Activated T-helper 2 cell treated with anti-CD3 and anti-CD28 coated beads, Interferon-gamma antibody, Interleukin-2, Interleukin-4, amounts not matched to agents 10 μg/mL and 5 μg/mL and 100 μg/mL, durations not matched to agents 14 hours and 24 hours and 36 hours (primary cell): ENCODE results near the gene PRKD2. TPM values are rescaled to one million over a fixed set of nuclear protein-coding genes. Genes with fewer than 3 reads are reported as not detected.

ENCODE experiments used
- DNase-seq: peaks from one replicate; pipeline ENCODE4 v3.0.0; 2021; ENCODE audit warnings: low spot score
- H3K27ac Mint-ChIP-seq: one replicate; pipeline ENCODE4 v1.8.0; 2021; ENCODE audit warnings: mixed read lengths
- H3K27me3 Mint-ChIP-seq: one replicate; pipeline ENCODE4 v1.8.0; 2021; ENCODE audit warnings: low read depth, mixed read lengths
- H3K36me3 Mint-ChIP-seq: one replicate; pipeline ENCODE4 v1.8.0; 2021; ENCODE audit warnings: low read depth, mixed read lengths
- H3K4me1 Mint-ChIP-seq: one replicate; pipeline ENCODE4 v1.8.0; 2021; ENCODE audit warnings: low read depth, mixed read lengths
- H3K4me3 Mint-ChIP-seq: one replicate; pipeline ENCODE4 v1.8.0; 2021; ENCODE audit warnings: low read depth, mild to moderate bottlenecking, moderate library complexity, mixed read lengths
- H3K9me3 Mint-ChIP-seq: one replicate; pipeline ENCODE4 v1.8.0; 2021; ENCODE audit warnings: mixed read lengths
- intact Hi-C: fragments of 100-400 bp; cut with micrococcal nuclease; formaldehyde crosslinking; loops from one replicate; pipeline ENCODE4 v1.15.1; 2023
- total RNA-seq: library from RNA; stranded (reverse); gene quantifications from 2 replicates; pipeline ENCODE4 v1.2.3, GENCODE V29; 2022

The PRKD2 gene
- total RNA-seq, 1 donor from 2014 or later: 77.9 TPM

GRCh38 chr19:46726971-46727501, 10.1 kb upstream of the PRKD2 start:
- intact Hi-C loops: no loop called here
- DNase-seq: no peak
- H3K4me1 Mint-ChIP-seq: peaks cover 21% of the 10 kb centered on the region
- H3K36me3 Mint-ChIP-seq: peaks cover 69% of the 10 kb centered on the region
- no peak overlapping the region for H3K27ac Mint-ChIP-seq
- H3K27me3 Mint-ChIP-seq: no peaks in the 10 kb centered on the region
- no peak overlapping the region for H3K4me3 Mint-ChIP-seq
- H3K9me3 Mint-ChIP-seq: no peaks in the 10 kb centered on the region

DNA sequence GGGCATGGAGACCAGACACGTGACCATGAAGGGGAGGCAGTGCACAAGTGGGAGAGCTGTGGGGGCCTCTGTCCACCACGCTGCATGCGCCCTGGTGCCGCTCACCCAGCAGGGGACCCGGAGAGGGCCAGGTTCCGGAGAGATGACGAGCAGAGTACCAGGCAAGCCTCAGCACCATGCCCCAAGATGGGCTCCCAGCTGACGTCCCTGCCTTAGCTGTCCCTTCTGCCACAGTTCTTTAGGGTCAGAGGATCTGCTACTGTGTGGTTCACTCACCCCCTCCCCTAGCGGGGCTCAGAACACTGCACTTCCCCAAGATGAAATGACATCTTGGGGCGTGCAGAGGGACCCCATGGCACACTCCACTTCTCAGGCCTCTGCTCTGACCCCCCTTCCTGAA, 9.6 kb upstream of the PRKD2 start:
- Mint-ChIP-seq H3K4me3 (no peak overlapping the region), H3K36me3 (peaks cover 67% of the 10 kb centered on the region), H3K4me1 (peaks cover 17% of the 10 kb centered on the region), H3K9me3 (no peaks in the 10 kb centered on the region), H3K27me3 (no peaks in the 10 kb centered on the region), H3K27ac (no peak overlapping the region)
- intact Hi-C loops: no loop called here
- no peak for DNase-seq

DNA sequence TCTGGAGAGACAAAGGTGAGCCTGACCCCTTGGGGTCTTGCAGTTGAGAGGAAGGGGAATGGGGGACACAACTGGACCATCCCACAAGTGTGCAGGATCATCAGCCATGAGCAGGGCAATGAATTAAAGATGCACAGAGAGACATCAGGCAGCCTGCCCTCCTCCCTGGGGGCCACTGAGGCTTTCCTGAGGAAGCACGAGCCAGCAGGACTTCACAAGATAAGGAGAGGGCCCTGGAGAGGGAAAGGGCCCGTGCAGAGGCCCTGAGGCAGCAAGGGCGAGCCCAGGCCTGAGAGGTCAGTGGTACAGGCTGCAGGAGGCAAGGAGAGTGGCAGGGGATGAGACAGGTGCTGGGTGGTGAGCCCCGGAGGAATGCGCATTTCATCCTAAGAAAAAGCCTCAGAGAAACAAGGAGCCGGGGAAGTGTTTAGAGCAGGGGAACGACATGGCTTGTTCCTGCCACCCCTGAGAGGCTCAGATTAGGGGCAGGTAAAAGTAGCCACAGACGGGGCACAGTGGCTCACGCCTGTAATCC, 9.0 kb upstream of the PRKD2 start:
- Mint-ChIP-seq H3K4me3 (no peak overlapping the region), H3K4me1 (peaks cover 11% of the 10 kb centered on the region), H3K9me3 (no peaks in the 10 kb centered on the region), H3K27me3 (no peaks in the 10 kb centered on the region), H3K36me3 (peaks cover 67% of the 10 kb centered on the region), H3K27ac (no peak overlapping the region)
- no peak for DNase-seq
- intact Hi-C loops: no loop called here

DNA sequence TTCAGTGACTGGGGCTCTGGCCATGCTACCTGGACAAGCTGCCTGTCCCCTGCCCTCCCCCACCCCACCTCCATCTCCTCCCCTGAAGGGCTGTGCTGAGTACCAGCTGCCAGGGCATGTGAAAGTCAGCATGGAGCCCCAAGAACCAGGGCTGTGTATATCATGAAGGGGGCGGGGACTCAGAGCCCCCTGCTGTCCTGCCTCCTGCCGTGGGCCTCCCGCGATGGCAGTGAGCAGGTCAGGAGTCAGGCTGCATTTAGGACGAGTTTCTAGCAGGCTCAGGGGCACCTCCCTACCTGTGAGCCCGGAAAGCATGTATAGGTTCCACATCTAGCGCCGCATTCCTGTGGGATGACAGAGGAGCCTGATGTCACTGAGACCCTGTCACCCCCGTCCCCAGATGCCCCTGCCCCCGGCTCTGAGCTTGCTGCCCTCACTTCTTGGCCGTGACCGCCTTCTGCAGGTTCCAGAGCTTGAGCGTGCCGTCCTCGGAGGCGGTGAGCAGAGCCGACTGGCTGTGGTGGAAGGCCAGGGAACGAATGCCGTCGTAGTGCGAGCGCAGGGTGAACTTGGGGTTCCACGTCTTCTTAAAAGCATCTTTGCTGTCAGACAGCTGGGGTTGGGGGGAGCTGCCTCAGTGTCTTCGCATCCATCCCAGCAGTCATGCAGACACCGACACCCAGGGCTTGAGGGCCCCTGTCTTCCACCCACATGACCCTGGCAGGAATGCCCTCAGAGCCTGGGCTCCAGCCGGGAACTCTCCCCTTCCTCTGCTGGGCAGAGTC, 8.3 kb upstream of the PRKD2 start:
- intact Hi-C loops: no loop called here
- Mint-ChIP-seq H3K27ac (no peak overlapping the region), H3K4me1 (peaks cover 9% of the 10 kb centered on the region), H3K9me3 (no peaks in the 10 kb centered on the region), H3K4me3 (no peak overlapping the region), H3K27me3 (no peaks in the 10 kb centered on the region), H3K36me3 (peaks cover 67% of the 10 kb centered on the region)
- no peak for DNase-seq

DNA sequence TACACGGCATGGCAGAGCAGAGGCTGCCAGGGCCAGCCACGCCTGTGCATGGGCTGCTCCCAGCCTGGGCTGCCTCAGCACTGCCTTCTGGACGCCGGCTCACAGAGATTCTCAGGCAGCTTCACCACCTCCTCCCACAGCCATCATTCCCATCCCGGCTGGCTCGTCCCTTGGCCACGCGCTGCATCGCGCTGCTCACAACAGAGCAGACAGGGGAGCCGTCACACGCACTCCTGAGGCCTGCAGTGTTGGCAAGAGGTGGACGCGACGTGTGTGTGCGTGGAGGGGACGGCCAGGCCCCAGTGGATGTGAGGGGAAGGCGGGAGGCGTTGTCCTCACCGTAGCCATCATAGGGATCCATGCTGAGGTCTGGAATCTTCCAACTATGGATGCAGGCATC, 7.6 kb upstream of the PRKD2 start:
- no peak overlapping the region for H3K4me3 Mint-ChIP-seq
- intact Hi-C loops: no loop called here
- no peaks in the 10 kb centered on the region for H3K27me3 Mint-ChIP-seq
- peaks cover 11% of the 10 kb centered on the region for H3K4me1 Mint-ChIP-seq
- DNase-seq: no peak
- H3K27ac Mint-ChIP-seq: no peak overlapping the region
- H3K36me3 Mint-ChIP-seq: peaks cover 62% of the 10 kb centered on the region
- no peaks in the 10 kb centered on the region for H3K9me3 Mint-ChIP-seq

GRCh38 chr19:46723471-46723870, 6.6 kb upstream of the PRKD2 start:
- intact Hi-C loops: no loop called here
- no peak for DNase-seq
- peaks cover 61% of the 10 kb centered on the region for H3K36me3 Mint-ChIP-seq
- peaks cover 13% of the 10 kb centered on the region for H3K4me1 Mint-ChIP-seq
- H3K27me3 Mint-ChIP-seq: no peaks in the 10 kb centered on the region
- H3K4me3 Mint-ChIP-seq: no peak overlapping the region
- no peaks in the 10 kb centered on the region for H3K9me3 Mint-ChIP-seq
- H3K27ac Mint-ChIP-seq: no peak overlapping the region

DNA sequence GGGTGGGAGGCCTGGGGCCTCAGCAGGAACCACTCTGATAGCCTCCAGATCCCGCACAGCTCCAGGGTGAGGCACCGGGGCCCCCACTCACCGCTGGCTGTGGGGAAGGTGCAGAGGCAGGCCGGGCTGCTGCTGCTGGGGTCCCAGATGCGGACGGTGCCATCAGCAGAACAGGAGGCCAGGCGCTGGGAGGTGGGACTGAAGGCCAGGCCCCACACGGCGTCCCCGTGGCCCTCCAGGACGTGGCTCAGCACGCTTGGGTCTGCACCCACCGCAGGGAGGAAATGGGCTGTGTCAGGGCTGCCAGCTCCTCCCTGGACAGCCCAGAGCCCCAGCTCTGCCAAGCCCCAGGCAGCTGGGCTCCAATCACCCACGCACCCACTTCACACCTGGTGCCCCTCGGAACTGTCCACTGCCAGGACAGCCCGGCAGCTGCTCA, 6.1 kb upstream of the PRKD2 start:
- H3K4me1 Mint-ChIP-seq: peaks cover 17% of the 10 kb centered on the region
- no peak overlapping the region for H3K4me3 Mint-ChIP-seq
- intact Hi-C loops: no loop called here
- H3K27me3 Mint-ChIP-seq: no peaks in the 10 kb centered on the region
- DNase-seq: no peak
- no peaks in the 10 kb centered on the region for H3K9me3 Mint-ChIP-seq
- H3K27ac Mint-ChIP-seq: no peak overlapping the region
- peaks cover 64% of the 10 kb centered on the region for H3K36me3 Mint-ChIP-seq

DNA sequence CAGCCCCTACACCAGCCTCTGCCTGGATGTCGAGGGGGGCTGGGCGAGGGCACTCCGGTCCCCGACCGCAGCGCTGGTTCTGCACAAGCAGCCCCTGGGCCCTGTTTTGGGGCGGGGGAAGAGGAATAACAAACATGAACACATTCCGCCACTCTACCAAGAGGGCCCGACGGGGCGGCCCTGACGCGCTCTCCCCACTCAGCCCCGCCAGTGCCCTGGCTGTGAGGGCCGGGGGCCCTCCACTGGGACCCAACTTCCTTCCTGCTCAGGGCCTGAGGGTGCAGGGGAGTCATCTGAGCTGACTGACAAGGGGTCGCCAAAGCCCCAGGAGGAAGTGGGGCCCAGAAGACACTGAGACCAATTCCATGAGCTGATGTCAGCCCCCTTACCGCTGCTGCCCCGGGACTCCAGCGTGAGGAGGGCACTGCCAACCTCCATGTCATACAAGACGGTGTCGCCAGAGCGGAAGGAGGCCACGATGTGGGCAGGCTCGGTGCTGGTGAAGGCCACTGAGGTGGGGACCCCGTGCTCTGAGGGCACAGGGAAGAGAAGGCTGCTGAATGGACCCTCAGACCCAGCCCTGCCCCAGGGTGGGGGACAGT, 5.6 kb upstream of the PRKD2 start:
- Mint-ChIP-seq H3K9me3 (no peaks in the 10 kb centered on the region), H3K27ac (no peak overlapping the region), H3K36me3 (peaks cover 63% of the 10 kb centered on the region), H3K4me3 (no peak overlapping the region), H3K4me1 (peaks cover 21% of the 10 kb centered on the region), H3K27me3 (no peaks in the 10 kb centered on the region)
- DNase-seq: no peak
- intact Hi-C loops: no loop called here

- peak overlapping the region; percentile 29 for H3K27ac Mint-ChIP-seq
- no peaks in the 10 kb centered on the region for H3K27me3 Mint-ChIP-seq
- intact Hi-C loops: no loop called here
- H3K4me1 Mint-ChIP-seq: peaks cover 21% of the 10 kb centered on the region
- H3K4me3 Mint-ChIP-seq: no peak overlapping the region
- DNase-seq: no peak
- H3K9me3 Mint-ChIP-seq: no peaks in the 10 kb centered on the region
- H3K36me3 Mint-ChIP-seq: peaks cover 58% of the 10 kb centered on the region
Observed at GRCh38 chr19:46722004-46722380, 5.1 kb upstream of the PRKD2 start.

DNA sequence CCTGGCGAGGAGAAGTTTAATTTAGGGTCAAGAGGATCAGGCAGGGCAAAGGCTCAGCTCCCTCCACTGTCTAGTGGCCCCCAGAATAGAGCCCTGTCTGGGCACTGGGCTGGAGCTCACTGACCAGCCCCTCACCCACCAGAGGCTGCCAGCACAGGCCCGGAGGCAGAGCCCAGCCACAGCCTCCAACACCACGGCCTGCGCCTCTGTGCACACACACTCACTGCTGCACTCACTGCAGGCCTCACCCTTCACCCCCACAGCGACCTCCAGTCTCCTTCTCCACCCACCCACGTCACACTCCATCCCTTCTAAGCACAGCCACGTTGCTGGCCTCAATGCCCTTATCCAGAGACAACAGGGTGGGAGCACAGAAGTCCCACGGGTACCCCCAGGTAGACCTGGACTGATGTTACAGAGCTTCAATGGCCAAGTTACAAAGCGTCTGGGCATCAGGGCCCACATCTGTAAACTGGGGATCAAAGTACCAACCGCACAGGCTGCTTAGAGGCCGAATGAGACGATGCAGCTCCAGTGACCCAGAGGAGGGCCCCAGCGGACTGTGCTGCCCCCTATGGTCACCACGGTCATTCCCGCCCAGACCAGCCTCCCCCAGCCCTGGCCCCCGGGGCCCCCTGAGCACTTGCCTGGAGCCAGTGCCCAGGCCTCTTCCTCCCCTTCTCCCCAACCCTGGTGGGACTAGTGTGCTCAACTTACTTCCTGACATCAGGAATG, 4.5 kb upstream of the PRKD2 start:
- H3K27ac Mint-ChIP-seq: no peak overlapping the region

DNA sequence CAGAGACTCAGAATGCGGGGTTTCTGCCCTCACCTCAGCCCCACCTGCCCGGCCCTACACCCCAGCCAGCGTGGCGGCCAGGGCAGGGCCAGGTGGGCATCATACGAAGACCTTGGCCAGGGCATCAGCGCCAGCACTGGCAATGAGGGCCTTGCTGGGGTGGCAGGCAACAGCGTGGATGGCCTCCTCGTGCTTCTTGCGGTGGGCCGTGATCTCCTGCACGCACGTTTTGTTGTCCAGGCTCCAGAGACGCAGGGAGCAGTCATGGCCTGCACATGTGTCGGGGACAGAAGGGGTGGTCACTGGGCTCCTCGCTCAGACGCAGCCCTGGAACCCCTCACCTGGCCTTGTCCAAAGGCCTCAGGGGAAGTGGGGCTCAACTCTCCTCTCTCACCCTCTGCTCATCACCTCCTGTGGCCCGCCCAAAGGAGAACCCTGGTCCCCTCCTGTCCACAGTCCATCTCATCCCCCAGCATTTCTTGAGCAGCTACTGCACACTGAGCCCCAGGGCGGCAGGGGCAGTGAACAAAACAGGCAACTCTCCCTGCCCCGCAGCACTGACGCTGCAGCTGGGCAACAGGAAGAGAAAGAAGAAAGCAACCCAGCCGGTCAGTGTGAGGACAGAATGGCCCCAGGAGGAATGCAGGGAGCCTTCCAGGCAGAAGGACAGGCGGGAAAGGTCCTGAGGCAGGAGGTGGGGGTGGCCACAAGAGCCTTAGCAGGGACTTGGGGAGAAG, 3.8 kb upstream of the PRKD2 start:
- H3K9me3 Mint-ChIP-seq: no peaks in the 10 kb centered on the region
- H3K4me1 Mint-ChIP-seq: peaks cover 24% of the 10 kb centered on the region
- no peak overlapping the region for H3K4me3 Mint-ChIP-seq
- intact Hi-C loops: no loop called here
- no peak for DNase-seq
- no peak overlapping the region for H3K27ac Mint-ChIP-seq
- H3K36me3 Mint-ChIP-seq: peaks cover 50% of the 10 kb centered on the region
- no peaks in the 10 kb centered on the region for H3K27me3 Mint-ChIP-seq

More for the DNA sequence above, 4.5 kb upstream of the PRKD2 start:
- Mint-ChIP-seq H3K4me1 (peaks cover 21% of the 10 kb centered on the region), H3K4me3 (no peak overlapping the region), H3K36me3 (peaks cover 58% of the 10 kb centered on the region), H3K9me3 (no peaks in the 10 kb centered on the region), H3K27me3 (no peaks in the 10 kb centered on the region)
- intact Hi-C loops: no loop called here
- DNase-seq: no peak
